H1 (cell line): Measurements from ENCODE around the gene CLEC7A. TPM values are rescaled to one million over a fixed set of nuclear protein-coding genes. Genes with fewer than 3 reads are reported as not detected.

Source experiments
- CTCF ChIA-PET: fragments of 300-600 bp; sonication (Branson Sonifier 250); formaldehyde crosslinking; loops from one replicate; lab custom pipeline; 2021; ENCODE audit not compliant: partially characterized antibody; lab: Charles Lee
- POLR2A ChIA-PET: fragments of 300-600 bp; sonication (Branson Sonifier 250); formaldehyde crosslinking; loops from one replicate; lab custom pipeline; 2021; ENCODE audit warnings: inconsistent platforms; ENCODE audit not compliant: partially characterized antibody; lab: Charles Lee
- DNase-seq, 2 experiments: peaks; one replicate each; pipeline versions ENCODE4 v3.0.0 to v3.0.0-alpha.2; 2010 to 2022; ENCODE audit warnings: low spot score in 2 of 2, low read depth in 1 of 2, mixed read lengths in 1 of 2
- FAIRE-seq: peaks from 2 replicates; lab custom pipeline; 2011; peaks lifted over from hg19 to GRCh38; lab: Jason Lieb, UNC
- H2AFZ ChIP-seq: 2 replicates; pipeline ENCODE4 v1.8.1; 2012; ENCODE audit warnings: low read length, inconsistent platforms
- H2AK5ac ChIP-seq: 2 replicates; pipeline ENCODE4 v1.6.1; 2013; ENCODE audit warnings: low read depth, low read length
- H2BK120ac ChIP-seq: replicated peaks from 2 replicates; pipeline ENCODE3; 2013; ENCODE audit warnings: low read depth, low read length, inconsistent platforms
- H2BK12ac ChIP-seq: 2 replicates; pipeline ENCODE4 v1.6.1; 2013; ENCODE audit warnings: low read depth, low read length
- H2BK15ac ChIP-seq: 2 replicates; pipeline ENCODE4 v1.6.1; 2013; ENCODE audit warnings: low read length
- H2BK20ac ChIP-seq: 2 replicates; pipeline ENCODE4 v1.6.1; 2013; ENCODE audit warnings: low read length
- H2BK5ac ChIP-seq: 2 replicates; pipeline ENCODE4 v1.6.1; 2013; ENCODE audit warnings: low read depth, low read length
- H3K14ac ChIP-seq: 2 replicates; pipeline ENCODE4 v1.6.1; 2013; ENCODE audit warnings: inconsistent platforms; ENCODE audit not compliant: insufficient read length
- H3K18ac ChIP-seq: 2 replicates; pipeline ENCODE4 v1.6.1; 2013; ENCODE audit warnings: low read length; ENCODE audit errors: extremely low read depth
- H3K23ac ChIP-seq: 2 replicates; pipeline ENCODE4 v1.6.1; 2013; ENCODE audit warnings: inconsistent platforms; ENCODE audit not compliant: insufficient read length
- H3K23me2 ChIP-seq: 2 replicates; pipeline ENCODE4 v1.6.1; 2013; ENCODE audit warnings: low read depth, low read length
- H3K27ac ChIP-seq: 2 replicates; pipeline ENCODE4 v1.6.1; 2011; ENCODE audit warnings: low read depth, low read length, inconsistent platforms
- H3K27me3 ChIP-seq, 4 experiments: replicated peaks in 1 of 4; 1 replicate in 1 of 4; 2 replicates in 3 of 4; pipeline versions ENCODE4 v1.6.1 to v1.8.1; 2011 to 2013; ENCODE audit warnings: low read length in 3 of 4, mild to moderate bottlenecking in 3 of 4, inconsistent platforms in 2 of 4, mixed read lengths in 2 of 4, moderate library complexity in 1 of 4; ENCODE audit not compliant: control insufficient read depth in 3 of 4, insufficient read depth in 3 of 4; ENCODE audit errors: extremely low read depth in 1 of 4
- H3K36me3 ChIP-seq, 4 experiments: 2 replicates each; pipeline versions ENCODE4 v1.6.1 to v1.8.1; 2011 to 2013; ENCODE audit warnings: mild to moderate bottlenecking in 4 of 4, low read length in 3 of 4, moderate library complexity in 2 of 4, control low read depth in 1 of 4, inconsistent platforms in 1 of 4; ENCODE audit not compliant: insufficient read depth in 4 of 4, control insufficient read depth in 2 of 4
- H3K4ac ChIP-seq: replicated peaks from 2 replicates; pipeline ENCODE3; 2013; ENCODE audit warnings: low read length, low read depth, mixed read lengths, inconsistent platforms; ENCODE audit not compliant: insufficient read length
- H3K4me1 ChIP-seq, 4 experiments: replicated peaks in 1 of 4; 1 replicate in 1 of 4; 2 replicates in 3 of 4; pipeline versions ENCODE4 v1.6.1 to v1.8.1; 2011 to 2013; ENCODE audit warnings: low read length in 3 of 4, inconsistent platforms in 2 of 4, mixed read lengths in 1 of 4; ENCODE audit not compliant: insufficient read depth in 4 of 4, control insufficient read depth in 3 of 4
- H3K4me2 ChIP-seq, 2 experiments: 2 replicates each; pipeline versions ENCODE4 v1.6.1 to v1.8.1; 2011 to 2013; ENCODE audit warnings: low read depth in 2 of 2, low read length in 2 of 2, control low read depth in 1 of 2, inconsistent platforms in 1 of 2, mild to moderate bottlenecking in 1 of 2; ENCODE audit not compliant: insufficient read depth in 1 of 2
- H3K4me3 ChIP-seq, 4 experiments: fragments of 200-600, 300-600 bp in 1 of 4; sonication (generic), shearing (Covaris generic), sonication (Bioruptor Twin) in 1 of 4; 2 replicates each; pipeline versions ENCODE4 v1.5.1 to v1.8.1; 2011 to 2016; ENCODE audit warnings: low read length in 4 of 4, low read depth in 3 of 4, control low read depth in 2 of 4, inconsistent platforms in 2 of 4, mild to moderate bottlenecking in 2 of 4, mixed read lengths in 1 of 4, moderate library complexity in 1 of 4; ENCODE audit not compliant: insufficient read depth in 2 of 4; ENCODE audit errors: extremely low read depth in 1 of 4
- H3K56ac ChIP-seq: replicated peaks from 2 replicates; pipeline ENCODE3; 2013; ENCODE audit warnings: low read depth, mild to moderate bottlenecking, mixed read lengths, low read length, inconsistent platforms; ENCODE audit not compliant: insufficient read length
- H3K79me1 ChIP-seq: 2 replicates; pipeline ENCODE4 v1.6.1; 2013; ENCODE audit warnings: low read depth, low read length, control low read depth
- H3K79me2 ChIP-seq, 2 experiments: 2 replicates each; pipeline versions ENCODE4 v1.6.1 to v1.8.1; 2012 to 2013; ENCODE audit warnings: low read length in 2 of 2, mild to moderate bottlenecking in 2 of 2, inconsistent platforms in 1 of 2; ENCODE audit not compliant: insufficient read depth in 2 of 2, control insufficient read depth in 1 of 2
- H3K9ac ChIP-seq, 4 experiments: replicated peaks in 1 of 4; 1 replicate in 1 of 4; 2 replicates in 3 of 4; pipeline versions ENCODE4 v1.6.1 to v1.8.1; 2011 to 2013; ENCODE audit warnings: low read depth in 3 of 4, low read length in 3 of 4, control low read depth in 2 of 4, mild to moderate bottlenecking in 2 of 4, moderate library complexity in 2 of 4, inconsistent platforms in 1 of 4; ENCODE audit errors: extremely low read depth in 1 of 4
- H3K9me3 ChIP-seq, 2 experiments: 2 replicates each; pipeline versions ENCODE4 v1.6.1 to v1.8.1; 2012 to 2013; ENCODE audit warnings: mild to moderate bottlenecking in 2 of 2, moderate library complexity in 2 of 2, control low read depth in 1 of 2, inconsistent platforms in 1 of 2, low read depth in 1 of 2, low read length in 1 of 2, mixed read lengths in 1 of 2; ENCODE audit not compliant: insufficient read depth in 2 of 2
- H4K20me1 ChIP-seq, 2 experiments: replicated peaks in 1 of 2; 2 replicates each; pipeline versions ENCODE3 to v1.8.1; 2011 to 2013; ENCODE audit warnings: inconsistent platforms in 2 of 2, low read length in 2 of 2, mild to moderate bottlenecking in 1 of 2; ENCODE audit not compliant: insufficient read depth in 2 of 2, control insufficient read depth in 1 of 2
- H4K5ac ChIP-seq: 2 replicates; pipeline ENCODE4 v1.6.1; 2013; ENCODE audit warnings: low read length, low read depth, mixed read lengths, inconsistent platforms; ENCODE audit not compliant: insufficient read length
- H4K8ac ChIP-seq: 2 replicates; pipeline ENCODE4 v1.8.0; 2013; ENCODE audit warnings: mild to moderate bottlenecking, moderate library complexity, low read length, inconsistent platforms; ENCODE audit not compliant: insufficient read depth; ENCODE audit errors: extremely low read depth
- H4K91ac ChIP-seq: replicated peaks from 2 replicates; pipeline ENCODE3; 2013; ENCODE audit warnings: low read length, mixed read lengths, inconsistent platforms; ENCODE audit not compliant: insufficient read length
- EGR1 ChIP-seq: IDR thresholded peaks from 2 replicates; pipeline ENCODE4 v1.6.1; 2011; ENCODE audit warnings: low read depth, low read length, borderline replicate concordance
- FOSL1 ChIP-seq: IDR thresholded peaks from 2 replicates; pipeline ENCODE4 v1.6.1; 2011; ENCODE audit warnings: mild to moderate bottlenecking, low read depth, low read length, moderate library complexity; ENCODE audit not compliant: insufficient read depth
- NANOG ChIP-seq: IDR thresholded peaks from 2 replicates; pipeline ENCODE4 v1.6.1; 2011; ENCODE audit warnings: low read length, low read depth, mild to moderate bottlenecking, inconsistent platforms; ENCODE audit not compliant: insufficient read depth, poor library complexity, severe bottlenecking
- NRF1 ChIP-seq: IDR thresholded peaks from 2 replicates; pipeline ENCODE4 v1.6.1; 2011; ENCODE audit warnings: mild to moderate bottlenecking, low read depth, low read length, improper control_type of control experiment
- RBBP5 ChIP-seq: IDR thresholded peaks from 2 replicates; pipeline ENCODE4 v1.7.1; 2012; ENCODE audit warnings: low read depth, mild to moderate bottlenecking, inconsistent platforms, low read length, moderate library complexity, borderline replicate concordance
- RFX5 ChIP-seq: IDR thresholded peaks from 2 replicates; pipeline ENCODE4 v1.6.1; 2011; ENCODE audit warnings: low read depth, low read length, improper control_type of control experiment, borderline replicate concordance
- RXRA ChIP-seq: IDR thresholded peaks from 2 replicates; pipeline ENCODE4 v1.6.1; 2011; ENCODE audit warnings: low read depth, mild to moderate bottlenecking, low read length, moderate library complexity; ENCODE audit not compliant: insufficient read depth
- SIX5 ChIP-seq: IDR thresholded peaks from 2 replicates; pipeline ENCODE4 v1.6.1; 2011; ENCODE audit warnings: mild to moderate bottlenecking, low read depth, low read length
- SP4 ChIP-seq: IDR thresholded peaks from 2 replicates; pipeline ENCODE4 v1.6.1; 2012; ENCODE audit warnings: low read length, inconsistent platforms
- WGBS, 2 experiments: shearing (Covaris generic) in 1 of 2; methylation state at CpG; one replicate each; pipeline versions ENCODE4 v1.1.6 to v1.1.7; 2013 to 2015; ENCODE audit warnings: low lambda C conversion rate in 2 of 2, mixed read lengths in 2 of 2, inconsistent platforms in 1 of 2, low coverage in 1 of 2, missing lambda C conversion rate in 1 of 2; ENCODE audit not compliant: insufficient replicate concordance in 2 of 2, insufficient coverage in 1 of 2, insufficient read length in 1 of 2; ENCODE audit errors: extremely low coverage in 1 of 2, missing lambda C conversion rate in 1 of 2; 5-methylcytosine and 5-hydroxymethylcytosine counted together
- polyA plus RNA-seq, 7 experiments: library from polyadenylated mRNA; depleted of rRNA in 3 of 7; stranded (reverse) in 5 of 7; unstranded in 2 of 7; fragments of >200 nt in 5 of 7; fragments of 200-250 nt in 2 of 7; gene quantifications; 1 replicate in 5 of 7; 2 replicates in 1 of 7; 4 replicates in 1 of 7; pipeline versions ENCODE4 v1.2.1 to v1.2.3, GENCODE V29; 2011 to 2013; ENCODE audit warnings: missing spikeins in 2 of 7, mixed read lengths in 2 of 7
- total RNA-seq: library from RNA; stranded (reverse); fragmentation: NEBNext Ultra II Directional; extraction: Animal tissue kit (Norgen Biotek cat#: 25700); gene quantifications from 2 replicates; pipeline ENCODE4 v1.2.1, GENCODE V29; 2021
- TF ChIP-seq, protein P1 (sequence below): IDR thresholded peaks from 2 replicates; pipeline ENCODE4 v1.6.1; 2012; ENCODE audit warnings: low read length, inconsistent platforms

The CLEC7A gene
- total and polyA plus RNA-seq, 2 of the 8 experiments (the other 6 are each of a cell fraction or from before 2014, with no cell fraction given), result 0.09 to 0.15 TPM

DNA sequence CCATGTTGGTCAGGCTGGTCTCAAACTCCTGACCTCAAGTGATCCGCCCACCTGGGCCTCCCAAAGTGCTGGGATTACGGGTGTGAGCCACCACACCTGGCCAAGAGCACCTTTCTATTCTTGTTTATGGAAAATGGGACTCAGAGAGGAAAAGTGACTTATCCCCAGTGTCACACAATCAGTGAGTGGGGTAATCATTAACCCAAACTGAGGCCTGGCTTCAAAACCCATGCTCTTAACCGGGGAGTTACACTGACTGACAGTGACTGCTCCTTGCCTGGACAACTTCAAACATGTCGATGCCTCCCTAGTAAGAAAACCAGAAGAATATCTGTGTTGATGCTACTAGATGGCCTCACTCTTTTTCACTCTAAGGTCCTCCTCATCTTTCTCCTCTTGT, 7.3 kb downstream of the CLEC7A start:
- no peak overlapping the region for H2BK20ac ChIP-seq
- no peak overlapping the region for H2BK15ac ChIP-seq
- H3K9me3 ChIP-seq, result no peaks in the 10 kb centered on the region
- H3K27me3 ChIP-seq, result no peaks in the 10 kb centered on the region
- no peak for FAIRE-seq
- no peak overlapping the region for H3K4me2 ChIP-seq
- no peak overlapping the region for H3K23ac ChIP-seq
- ChIA-PET POLR2A (no interaction called here), CTCF (no interaction called here)
- H2BK12ac ChIP-seq, result no peak overlapping the region
- no peak overlapping the region for H3K9ac ChIP-seq
- H2BK5ac ChIP-seq, result no peak overlapping the region
- H2AK5ac ChIP-seq, result no peak overlapping the region
- TF ChIP-seq, protein P1, sequence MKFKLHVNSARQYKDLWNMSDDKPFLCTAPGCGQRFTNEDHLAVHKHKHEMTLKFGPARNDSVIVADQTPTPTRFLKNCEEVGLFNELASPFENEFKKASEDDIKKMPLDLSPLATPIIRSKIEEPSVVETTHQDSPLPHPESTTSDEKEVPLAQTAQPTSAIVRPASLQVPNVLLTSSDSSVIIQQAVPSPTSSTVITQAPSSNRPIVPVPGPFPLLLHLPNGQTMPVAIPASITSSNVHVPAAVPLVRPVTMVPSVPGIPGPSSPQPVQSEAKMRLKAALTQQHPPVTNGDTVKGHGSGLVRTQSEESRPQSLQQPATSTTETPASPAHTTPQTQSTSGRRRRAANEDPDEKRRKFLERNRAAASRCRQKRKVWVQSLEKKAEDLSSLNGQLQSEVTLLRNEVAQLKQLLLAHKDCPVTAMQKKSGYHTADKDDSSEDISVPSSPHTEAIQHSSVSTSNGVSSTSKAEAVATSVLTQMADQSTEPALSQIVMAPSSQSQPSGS, result no peak
- TF ChIP-seq RXRA, result no peak
- TF ChIP-seq FOSL1, result no peak
- TF ChIP-seq NRF1, result no peak
- TF ChIP-seq RBBP5, result no peak
- TF ChIP-seq RFX5, result no peak
- no peak for TF ChIP-seq SIX5
- no peak for TF ChIP-seq SP4
- no peak for TF ChIP-seq EGR1
- TF ChIP-seq NANOG, result no peak
- H4K5ac ChIP-seq, result no peak overlapping the region
- H3K56ac ChIP-seq, result no peak overlapping the region
- no peak for DNase-seq
- no peaks in the 10 kb centered on the region for H3K23me2 ChIP-seq
- WGBS, 2 experiments, result 96% methylated on average over 4 of the region's 4 CpGs; no CpG with 5 or more reads in 1 of the 2 experiments
- H3K79me2 ChIP-seq, result no peaks in the 10 kb centered on the region
- H3K4me3 ChIP-seq, result no peak overlapping the region
- no peak overlapping the region for H2BK120ac ChIP-seq
- H4K20me1 ChIP-seq, result no peaks in the 10 kb centered on the region
- H4K8ac ChIP-seq, result no peak overlapping the region
- no peak overlapping the region for H3K27ac ChIP-seq
- H3K4ac ChIP-seq, result no peak overlapping the region
- H3K18ac ChIP-seq, result no peak overlapping the region
- no peaks in the 10 kb centered on the region for H3K36me3 ChIP-seq
- no peak overlapping the region for H3K14ac ChIP-seq
- no peak overlapping the region for H4K91ac ChIP-seq
- H3K4me1 ChIP-seq, result no peaks in the 10 kb centered on the region
- H3K79me1 ChIP-seq, result no peaks in the 10 kb centered on the region
- H2AFZ ChIP-seq, result no peak overlapping the region
